C4-2B (cell line): ENCODE measurements around the gene DES.

Experiments used
- ZFX ChIP-seq: fragments of 450-650 bp; IDR thresholded peaks from 2 replicates; pipeline ENCODE4 v1.6.1; 2017
- TF ChIP-seq, protein P1 (sequence below): fragments of 450-650 bp; conservative IDR thresholded peaks from 2 replicates; pipeline ENCODE4 v1.5.1; 2017; ENCODE audit warnings: mild to moderate bottlenecking

DNA sequence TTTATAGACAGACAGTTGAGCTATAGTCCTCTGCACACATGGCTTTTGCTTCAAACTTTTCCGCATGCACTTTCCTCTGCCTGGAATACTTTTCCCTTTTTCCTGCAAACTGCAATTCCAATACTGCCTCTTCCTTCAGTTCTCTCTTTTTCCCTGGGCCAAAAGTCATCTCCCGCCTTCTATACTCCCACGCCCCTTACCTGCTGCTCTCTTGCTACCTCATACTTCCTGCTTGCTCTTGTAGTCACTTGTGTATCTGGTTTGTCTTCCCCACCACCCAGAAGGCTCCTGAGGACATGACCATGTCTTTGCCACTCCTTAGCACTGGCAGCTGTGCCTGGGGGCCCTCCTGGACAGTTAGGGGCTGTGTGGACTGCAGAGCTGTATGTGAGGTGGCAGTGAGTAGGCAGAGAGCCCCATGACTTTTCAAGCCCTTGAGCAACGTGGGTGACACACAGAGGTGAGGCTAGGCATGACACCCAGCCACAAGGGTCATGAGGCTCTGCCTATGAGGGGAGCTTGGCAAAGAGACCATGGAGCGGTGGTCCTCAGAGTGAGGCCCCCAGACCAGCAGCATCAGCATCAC lies 39.7 kb downstream of the DES start:
- TF ChIP-seq, protein P1, sequence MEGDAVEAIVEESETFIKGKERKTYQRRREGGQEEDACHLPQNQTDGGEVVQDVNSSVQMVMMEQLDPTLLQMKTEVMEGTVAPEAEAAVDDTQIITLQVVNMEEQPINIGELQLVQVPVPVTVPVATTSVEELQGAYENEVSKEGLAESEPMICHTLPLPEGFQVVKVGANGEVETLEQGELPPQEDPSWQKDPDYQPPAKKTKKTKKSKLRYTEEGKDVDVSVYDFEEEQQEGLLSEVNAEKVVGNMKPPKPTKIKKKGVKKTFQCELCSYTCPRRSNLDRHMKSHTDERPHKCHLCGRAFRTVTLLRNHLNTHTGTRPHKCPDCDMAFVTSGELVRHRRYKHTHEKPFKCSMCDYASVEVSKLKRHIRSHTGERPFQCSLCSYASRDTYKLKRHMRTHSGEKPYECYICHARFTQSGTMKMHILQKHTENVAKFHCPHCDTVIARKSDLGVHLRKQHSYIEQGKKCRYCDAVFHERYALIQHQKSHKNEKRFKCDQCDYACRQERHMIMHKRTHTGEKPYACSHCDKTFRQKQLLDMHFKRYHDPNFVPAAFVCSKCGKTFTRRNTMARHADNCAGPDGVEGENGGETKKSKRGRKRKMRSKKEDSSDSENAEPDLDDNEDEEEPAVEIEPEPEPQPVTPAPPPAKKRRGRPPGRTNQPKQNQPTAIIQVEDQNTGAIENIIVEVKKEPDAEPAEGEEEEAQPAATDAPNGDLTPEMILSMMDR = no peak; the same call in 1 of the 2 replicates
- no peak for TF ChIP-seq ZFX
